Right atrium auricular region (tissue), 2 donors: ENCODE measurements around the gene SNAPC4. TPM values are rescaled to one million over a fixed set of nuclear protein-coding genes. Genes with fewer than 3 reads are reported as not detected.
A peak's percentile ranks its signal among the peaks of the same experiment; 100 is the strongest.

ENCODE experiments used
- DNase-seq: peaks from one replicate; pipeline ENCODE4 v3.0.0-alpha.2; 2019; ENCODE audit warnings: low spot score
- H3K27ac ChIP-seq, 2 donors: fragments of 200-600 bp; sonication (generic); 1 replicate in 1 of 2; 2 replicates in 1 of 2; pipeline ENCODE4 v1.5.1; 2016 to 2019
- H3K27me3 ChIP-seq, 2 donors: fragments of 200-600 bp; sonication (generic); one replicate each; pipeline versions ENCODE4 v1.5.1 to v1.6.0; 2017 to 2019
- H3K36me3 ChIP-seq: fragments of 200-600 bp; sonication (generic); one replicate; pipeline ENCODE4 v1.5.1; 2016
- H3K4me1 ChIP-seq, 2 donors: fragments of 200-600 bp; sonication (generic); one replicate each; pipeline versions ENCODE4 v1.5.1 to v1.6.0; 2017 to 2019
- H3K4me3 ChIP-seq, 2 donors: fragments of 200-600 bp; sonication (generic); 1 replicate in 1 of 2; 2 replicates in 1 of 2; pipeline ENCODE4 v1.5.1; 2017 to 2019; ENCODE audit warnings: mild to moderate bottlenecking in 1 of 2, moderate library complexity in 1 of 2
- H3K9me3 ChIP-seq, 2 donors: fragments of 200-600 bp; sonication (generic); one replicate each; pipeline ENCODE4 v1.5.1; 2019
- CTCF ChIP-seq, 2 donors: fragments of 200-600 bp; sonication (generic); IDR thresholded peaks; one replicate each; pipeline ENCODE4 v1.5.1; 2019; ENCODE audit warnings: antibody characterized with exemption in 2 of 2
- total RNA-seq, 2 donors: library from RNA; depleted of rRNA; stranded (reverse); fragments of >200 nt; gene quantifications; one replicate each; pipeline ENCODE4 v1.1.0, GENCODE V29; 2016

SNAPC4 gene
- total RNA-seq, 2 donors from 2014 or later = 2.5 to 4.4 TPM

GRCh38 chr9:136363949-136364748, 35.8 kb downstream of the SNAPC4 start:
- no peak for DNase-seq
- no peaks in the 10 kb centered on the region for H3K9me3 ChIP-seq
- H3K36me3 ChIP-seq = no peaks in the 10 kb centered on the region
- H3K27ac ChIP-seq = no peak overlapping the region
- peaks cover 0 to 41% of the 10 kb centered on the region in 2 donors for H3K4me1 ChIP-seq
- H3K4me3 ChIP-seq = peak overlapping the region in 1 of 2 donors; percentile 78
- TF ChIP-seq CTCF (IDR thresholded peaks at IDR 0.05) = peak in 1 of 2 donors; percentile 38
- no peaks in the 10 kb centered on the region for H3K27me3 ChIP-seq

- peak; percentile 97 for TF ChIP-seq CTCF (IDR thresholded peaks at IDR 0.05)
- peak; percentile 94 for DNase-seq
- no peaks in the 10 kb centered on the region for H3K27me3 ChIP-seq
- peaks cover 0 to 41% of the 10 kb centered on the region in 2 donors for H3K4me1 ChIP-seq
- peak within 1 kb of the TSS; percentile 83 to 89 for H3K27ac ChIP-seq
- peaks cover 4% of the 10 kb centered on the region for H3K36me3 ChIP-seq
- H3K4me3 ChIP-seq = peak within 1 kb of the TSS; percentile 65 to 78
- H3K9me3 ChIP-seq = no peaks in the 10 kb centered on the region
Measured at GRCh38 chr9:136363106-136363948, 36.6 kb downstream of the SNAPC4 start, which contains the start of gene DNLZ. TSS of gene DNLZ (minus strand) at chr9:136363744. CDS start at chr9:136363714, 30 bp downstream.

GRCh38 chr9:136362450-136362784, 37.6 kb downstream of the SNAPC4 start:
- DNase-seq = no peak
- Histone ChIP-seq H3K4me3 (no peak overlapping the region), H3K36me3 (peaks cover 9% of the 10 kb centered on the region), H3K27me3 (no peaks in the 10 kb centered on the region), H3K9me3 (no peaks in the 10 kb centered on the region), H3K27ac (peak overlapping the region; percentile 83 to 89), H3K4me1 (peaks cover 0 to 41% of the 10 kb centered on the region in 2 donors)
- TF ChIP-seq CTCF (IDR thresholded peaks at IDR 0.05) = no peak

GRCh38 chr9:136361754-136362449, 38.1 kb downstream of the SNAPC4 start:
- Histone ChIP-seq H3K4me1 (peaks cover 0 to 41% of the 10 kb centered on the region in 2 donors), H3K36me3 (peaks cover 10% of the 10 kb centered on the region), H3K4me3 (no peak overlapping the region), H3K27me3 (no peaks in the 10 kb centered on the region), H3K9me3 (no peaks in the 10 kb centered on the region), H3K27ac (peak overlapping the region; percentile 27 to 83)
- TF ChIP-seq CTCF (IDR thresholded peaks at IDR 0.05) = no peak
- no peak for DNase-seq

- peak overlapping the region; percentile 27 to 83 for H3K27ac ChIP-seq
- no peak for DNase-seq
- H3K4me3 ChIP-seq = no peak overlapping the region
- peaks cover 0 to 43% of the 10 kb centered on the region in 2 donors for H3K4me1 ChIP-seq
- TF ChIP-seq CTCF (IDR thresholded peaks at IDR 0.05) = no peak
- H3K36me3 ChIP-seq = peaks cover 17% of the 10 kb centered on the region
- H3K9me3 ChIP-seq = no peaks in the 10 kb centered on the region
- H3K27me3 ChIP-seq = no peaks in the 10 kb centered on the region
Measured at GRCh38 chr9:136361047-136361753, 38.8 kb downstream of the SNAPC4 start.
